ENCODE measurements around the gene SULT1B1.

Gene SULT1B1

GRCh38 chr4:69787879-69788278, 27.5 kb upstream of the SULT1B1 start:
- Histone ChIP-seq H2AK5ac (ENCODE audit: low read depth, low read length) (no peak overlapping the region), H3K4me2 (ENCODE audit: insufficient read depth, low read length, poor library complexity, severe bottlenecking) (no peak overlapping the region), H3K9me3 (replicated peaks in 1 of 2; ENCODE audit: control insufficient read depth in 2 of 2, insufficient read depth in 1 of 2, low read depth in 1 of 2, low read length in 2 of 2) (no peaks in the 10 kb centered on the region), H3K27ac (replicated peaks; ENCODE audit: low read length) (no peak overlapping the region), H4K8ac (ENCODE audit: low read depth, low read length) (no peak overlapping the region), H3K23ac (ENCODE audit: low read depth, low read length, poor library complexity) (no peak overlapping the region), H3K79me1 (ENCODE audit: low read depth, low read length) (no peaks in the 10 kb centered on the region), H3K9ac (ENCODE audit: low read depth, low read length, poor library complexity) (no peak overlapping the region), H4K91ac (ENCODE audit: low read depth, low read length, poor library complexity) (no peak overlapping the region), H2BK5ac (ENCODE audit: low read length) (no peak overlapping the region), H3K4me3 (ENCODE audit: low read length in 2 of 2) (no peak overlapping the region), H2AFZ (ENCODE audit: low read length) (no peak overlapping the region), H2BK15ac (ENCODE audit: low read length) (no peak overlapping the region), H3K14ac (ENCODE audit: low read length) (no peak overlapping the region), H3K18ac (ENCODE audit: low read length) (no peak overlapping the region), H2BK120ac (ENCODE audit: low read depth, low read length) (no peak overlapping the region), H3K27me3 (ENCODE audit: control insufficient read depth in 3 of 3, insufficient read depth in 3 of 3, low read depth in 1 of 3, low read length in 3 of 3) (no peaks in the 10 kb centered on the region), H3K36me3 (replicated peaks in 1 of 2; ENCODE audit: control insufficient read depth in 2 of 2, insufficient read depth in 2 of 2, low read length in 2 of 2) (no peaks in the 10 kb centered on the region), H3K4ac (ENCODE audit: low read length) (no peak overlapping the region), H2BK12ac (ENCODE audit: low read length) (no peak overlapping the region), H3K4me1 (ENCODE audit: control insufficient read depth in 2 of 2, insufficient read depth in 1 of 2, low read depth in 1 of 2, low read length in 2 of 2) (no peaks in the 10 kb centered on the region)
- no peak for DNase-seq (ENCODE audit: low spot score)

GRCh38 chr4:69786547-69786946, 26.1 kb upstream of the SULT1B1 start:
- H3K79me1 ChIP-seq (ENCODE audit: low read depth, low read length) = no peaks in the 10 kb centered on the region
- H4K8ac ChIP-seq (ENCODE audit: low read depth, low read length) = no peak overlapping the region
- no peak overlapping the region for H2BK120ac ChIP-seq (ENCODE audit: low read depth, low read length)
- H2BK5ac ChIP-seq (ENCODE audit: low read length) = no peak overlapping the region
- no peak overlapping the region for H3K14ac ChIP-seq (ENCODE audit: low read length)
- no peaks in the 10 kb centered on the region for H3K9me3 ChIP-seq (replicated peaks in 1 of 2; ENCODE audit: control insufficient read depth in 2 of 2, insufficient read depth in 1 of 2, low read depth in 1 of 2, low read length in 2 of 2)
- H3K4me2 ChIP-seq (ENCODE audit: insufficient read depth, low read length, poor library complexity, severe bottlenecking) = no peak overlapping the region
- WGBS, 2 donors (ENCODE audit: extremely low coverage in 2 of 2, insufficient read length in 2 of 2, insufficient replicate concordance in 1 of 2) = no CpG with 5 or more reads among the region's 1 CpG
- H3K9ac ChIP-seq (ENCODE audit: low read depth, low read length, poor library complexity) = no peak overlapping the region
- no peak overlapping the region for H3K18ac ChIP-seq (ENCODE audit: low read length)
- H3K23ac ChIP-seq (ENCODE audit: low read depth, low read length, poor library complexity) = no peak overlapping the region
- DNase-seq (ENCODE audit: low spot score) = no peak
- H3K27me3 ChIP-seq (ENCODE audit: control insufficient read depth in 3 of 3, insufficient read depth in 3 of 3, low read depth in 1 of 3, low read length in 3 of 3) = no peaks in the 10 kb centered on the region
- H2AK5ac ChIP-seq (ENCODE audit: low read depth, low read length) = no peak overlapping the region
- H3K4ac ChIP-seq (ENCODE audit: low read length) = no peak overlapping the region
- H2AFZ ChIP-seq (ENCODE audit: low read length) = no peak overlapping the region
- H3K36me3 ChIP-seq (replicated peaks in 1 of 2; ENCODE audit: control insufficient read depth in 2 of 2, insufficient read depth in 2 of 2, low read length in 2 of 2) = no peaks in the 10 kb centered on the region
- no peak overlapping the region for H2BK12ac ChIP-seq (ENCODE audit: low read length)
- no peak overlapping the region for H4K91ac ChIP-seq (ENCODE audit: low read depth, low read length, poor library complexity)
- H3K27ac ChIP-seq (replicated peaks; ENCODE audit: low read length) = no peak overlapping the region
- H3K4me1 ChIP-seq (ENCODE audit: control insufficient read depth in 2 of 2, insufficient read depth in 1 of 2, low read depth in 1 of 2, low read length in 2 of 2) = no peaks in the 10 kb centered on the region
- no peak overlapping the region for H3K4me3 ChIP-seq (ENCODE audit: low read length in 2 of 2)
- H2BK15ac ChIP-seq (ENCODE audit: low read length) = no peak overlapping the region

GRCh38 chr4:69785211-69785831, 24.9 kb upstream of the SULT1B1 start:
- H4K8ac ChIP-seq (ENCODE audit: low read depth, low read length) = no peak overlapping the region
- no peak overlapping the region for H3K23ac ChIP-seq (ENCODE audit: low read depth, low read length, poor library complexity)
- no peak overlapping the region for H3K4ac ChIP-seq (ENCODE audit: low read length)
- H3K36me3 ChIP-seq (replicated peaks in 1 of 2; ENCODE audit: control insufficient read depth in 2 of 2, insufficient read depth in 2 of 2, low read length in 2 of 2) = no peaks in the 10 kb centered on the region
- no peak overlapping the region for H3K4me3 ChIP-seq (ENCODE audit: low read length in 2 of 2)
- no peak overlapping the region for H2AFZ ChIP-seq (ENCODE audit: low read length)
- H2BK15ac ChIP-seq (ENCODE audit: low read length) = no peak overlapping the region
- H3K79me1 ChIP-seq (ENCODE audit: low read depth, low read length) = no peaks in the 10 kb centered on the region
- H3K4me2 ChIP-seq (ENCODE audit: insufficient read depth, low read length, poor library complexity, severe bottlenecking) = no peak overlapping the region
- WGBS, 2 donors (ENCODE audit: extremely low coverage in 2 of 2, insufficient read length in 2 of 2, insufficient replicate concordance in 1 of 2) = no CpG with 5 or more reads among the region's 1 CpG
- no peaks in the 10 kb centered on the region for H3K27me3 ChIP-seq (ENCODE audit: control insufficient read depth in 3 of 3, insufficient read depth in 3 of 3, low read depth in 1 of 3, low read length in 3 of 3)
- no peak for DNase-seq (ENCODE audit: low spot score)
- H4K91ac ChIP-seq (ENCODE audit: low read depth, low read length, poor library complexity) = no peak overlapping the region
- no peak overlapping the region for H3K14ac ChIP-seq (ENCODE audit: low read length)
- H2AK5ac ChIP-seq (ENCODE audit: low read depth, low read length) = no peak overlapping the region
- no peak overlapping the region for H2BK5ac ChIP-seq (ENCODE audit: low read length)
- H3K9ac ChIP-seq (ENCODE audit: low read depth, low read length, poor library complexity) = no peak overlapping the region
- no peak overlapping the region for H3K18ac ChIP-seq (ENCODE audit: low read length)
- H2BK120ac ChIP-seq (ENCODE audit: low read depth, low read length) = no peak overlapping the region
- H3K9me3 ChIP-seq (replicated peaks in 1 of 2; ENCODE audit: control insufficient read depth in 2 of 2, insufficient read depth in 1 of 2, low read depth in 1 of 2, low read length in 2 of 2) = no peaks in the 10 kb centered on the region
- no peak overlapping the region for H2BK12ac ChIP-seq (ENCODE audit: low read length)
- H3K4me1 ChIP-seq (ENCODE audit: control insufficient read depth in 2 of 2, insufficient read depth in 1 of 2, low read depth in 1 of 2, low read length in 2 of 2) = no peaks in the 10 kb centered on the region
- H3K27ac ChIP-seq (replicated peaks; ENCODE audit: low read length) = no peak overlapping the region

- H3K14ac ChIP-seq (ENCODE audit: low read length) = no peak overlapping the region
- WGBS, 2 donors (ENCODE audit: extremely low coverage in 2 of 2, insufficient read length in 2 of 2, insufficient replicate concordance in 1 of 2) = no CpG with 5 or more reads among the region's 15 CpGs
- H3K9me3 ChIP-seq (replicated peaks in 1 of 2; ENCODE audit: control insufficient read depth in 2 of 2, insufficient read depth in 1 of 2, low read depth in 1 of 2, low read length in 2 of 2) = no peaks in the 10 kb centered on the region
- H3K27me3 ChIP-seq (ENCODE audit: control insufficient read depth in 3 of 3, insufficient read depth in 3 of 3, low read depth in 1 of 3, low read length in 3 of 3) = no peaks in the 10 kb centered on the region
- H2BK15ac ChIP-seq (ENCODE audit: low read length) = no peak overlapping the region
- no peak overlapping the region for H3K9ac ChIP-seq (ENCODE audit: low read depth, low read length, poor library complexity)
- H3K27ac ChIP-seq (replicated peaks; ENCODE audit: low read length) = no peak overlapping the region
- H3K23ac ChIP-seq (ENCODE audit: low read depth, low read length, poor library complexity) = no peak overlapping the region
- no peak overlapping the region for H2AK5ac ChIP-seq (ENCODE audit: low read depth, low read length)
- no peaks in the 10 kb centered on the region for H3K36me3 ChIP-seq (replicated peaks in 1 of 2; ENCODE audit: control insufficient read depth in 2 of 2, insufficient read depth in 2 of 2, low read length in 2 of 2)
- H3K4me3 ChIP-seq (ENCODE audit: low read length in 2 of 2) = no peak overlapping the region
- H3K4me2 ChIP-seq (ENCODE audit: insufficient read depth, low read length, poor library complexity, severe bottlenecking) = no peak overlapping the region
- H4K91ac ChIP-seq (ENCODE audit: low read depth, low read length, poor library complexity) = no peak overlapping the region
- H4K8ac ChIP-seq (ENCODE audit: low read depth, low read length) = no peak overlapping the region
- H3K79me1 ChIP-seq (ENCODE audit: low read depth, low read length) = no peaks in the 10 kb centered on the region
- no peak overlapping the region for H2BK12ac ChIP-seq (ENCODE audit: low read length)
- H2AFZ ChIP-seq (ENCODE audit: low read length) = no peak overlapping the region
- peak overlapping the region; percentile 85 for H3K18ac ChIP-seq (ENCODE audit: low read length)
- no peak for DNase-seq (ENCODE audit: low spot score)
- H2BK5ac ChIP-seq (ENCODE audit: low read length) = no peak overlapping the region
- no peaks in the 10 kb centered on the region for H3K4me1 ChIP-seq (ENCODE audit: control insufficient read depth in 2 of 2, insufficient read depth in 1 of 2, low read depth in 1 of 2, low read length in 2 of 2)
- peak overlapping the region; percentile 37 for H3K4ac ChIP-seq (ENCODE audit: low read length)
- H2BK120ac ChIP-seq (ENCODE audit: low read depth, low read length) = no peak overlapping the region
These were observed 22.4 kb upstream of the SULT1B1 start for GRCh38 chr4:69782651-69783310.
